GM12878 (cell line): ENCODE measurements around the gene ETFBKMT. TPM values are rescaled to one million over a fixed set of nuclear protein-coding genes. Genes with fewer than 3 reads are reported as not detected.

ENCODE experiments used
- ASH2L ChIP-seq: fragments of 300-600, 200-600 bp; sonication (generic); IDR thresholded peaks from 2 replicates; pipeline ENCODE4 v1.6.1; 2017; ENCODE audit warnings: low read depth, mild to moderate bottlenecking, borderline replicate concordance
- ATF2 ChIP-seq: IDR thresholded peaks from 2 replicates; pipeline ENCODE4 v1.6.1; 2012; ENCODE audit warnings: low read length, inconsistent platforms
- BHLHE40 ChIP-seq, 2 experiments: fragments of 450-650 bp in 1 of 2; IDR thresholded peaks; 2 replicates each; pipeline ENCODE4 v1.6.1; 2011 to 2017; ENCODE audit warnings: low read depth in 2 of 2, borderline replicate concordance in 1 of 2, improper control_type of control experiment in 1 of 2, low read length in 1 of 2, mild to moderate bottlenecking in 1 of 2
- BMI1 ChIP-seq: fragments of 450-650 bp; IDR thresholded peaks from 2 replicates; pipeline ENCODE4 v1.6.1; 2016; ENCODE audit warnings: mild to moderate bottlenecking, moderate library complexity, borderline replicate concordance
- CBX3 ChIP-seq: fragments of 200-600 bp; sonication (generic); IDR thresholded peaks from 2 replicates; pipeline ENCODE4 v1.6.1; 2016; ENCODE audit warnings: low read depth, borderline replicate concordance
- CHD1 ChIP-seq: IDR thresholded peaks from 2 replicates; pipeline ENCODE4 v1.6.1; 2012; ENCODE audit warnings: low read depth, low read length, improper control_type of control experiment
- EP300 ChIP-seq, 2 experiments: fragments of 150-350 bp in 1 of 2; IDR thresholded peaks; 2 replicates each; pipeline ENCODE4 v1.6.1; 2011 to 2012; ENCODE audit warnings: low read depth in 2 of 2, low read length in 2 of 2, borderline replicate concordance in 1 of 2, improper control_type of control experiment in 1 of 2, inconsistent platforms in 1 of 2; ENCODE audit not compliant: control insufficient read depth in 1 of 2
- FOXK2 ChIP-seq: fragments of 450-650 bp; IDR thresholded peaks from 2 replicates; pipeline ENCODE4 v1.6.1; 2017; ENCODE audit warnings: mild to moderate bottlenecking, moderate library complexity
- GATAD2B ChIP-seq: fragments of 450-650 bp; conservative IDR thresholded peaks from 2 replicates; pipeline ENCODE4 v1.6.1; 2017; ENCODE audit warnings: low read depth, mild to moderate bottlenecking, moderate library complexity
- JUNB ChIP-seq: IDR thresholded peaks from 2 replicates; pipeline ENCODE4 v1.6.1; 2016; ENCODE audit warnings: antibody characterized with exemption, mild to moderate bottlenecking
- MAX ChIP-seq: IDR thresholded peaks from 2 replicates; pipeline ENCODE4 v1.6.1; 2012; ENCODE audit warnings: low read depth, low read length, improper control_type of control experiment
- NR2C1 ChIP-seq: fragments of 450-650 bp; IDR thresholded peaks from 2 replicates; pipeline ENCODE4 v1.6.1; 2017; ENCODE audit warnings: antibody characterized with exemption, mild to moderate bottlenecking, moderate library complexity
- PML ChIP-seq: IDR thresholded peaks from 2 replicates; pipeline ENCODE4 v1.6.1; 2012; ENCODE audit warnings: low read length, inconsistent platforms
- POLR2AphosphoS5 ChIP-seq: IDR thresholded peaks from 2 replicates; pipeline ENCODE4 v1.6.1; 2011; ENCODE audit warnings: mild to moderate bottlenecking, low read length, inconsistent platforms
- RB1 ChIP-seq: fragments of 450-650 bp; formaldehyde crosslinking; IDR thresholded peaks from 2 replicates; pipeline ENCODE4 v1.6.1; 2017; ENCODE audit warnings: mild to moderate bottlenecking, borderline replicate concordance
- SKIL ChIP-seq: fragments of 450-650 bp; IDR thresholded peaks from 2 replicates; pipeline ENCODE4 v1.6.1; 2017; ENCODE audit warnings: mild to moderate bottlenecking, low read depth, inconsistent platforms; ENCODE audit not compliant: poor library complexity, severe bottlenecking
- SMAD1 ChIP-seq: fragments of 450-650 bp; IDR thresholded peaks from 2 replicates; pipeline ENCODE4 v1.6.1; 2018; ENCODE audit warnings: mild to moderate bottlenecking, low read depth; ENCODE audit not compliant: partially characterized antibody
- SUPT20H ChIP-seq: IDR thresholded peaks from 2 replicates; pipeline ENCODE4 v1.6.1; 2011; ENCODE audit warnings: low read depth, mild to moderate bottlenecking, low read length, moderate library complexity, borderline replicate concordance; ENCODE audit not compliant: control insufficient read depth
- TBL1XR1 ChIP-seq: IDR thresholded peaks from 2 replicates; pipeline ENCODE4 v1.6.1; 2012; ENCODE audit warnings: low read depth, low read length, improper control_type of control experiment
- WRNIP1 ChIP-seq: IDR thresholded peaks from 2 replicates; pipeline ENCODE4 v1.6.1; 2011; ENCODE audit warnings: low read depth, low read length, improper control_type of control experiment, borderline replicate concordance
- ZNF384 ChIP-seq: IDR thresholded peaks from 2 replicates; pipeline ENCODE4 v1.6.1; 2012; ENCODE audit warnings: low read depth, mild to moderate bottlenecking, low read length, improper control_type of control experiment, borderline replicate concordance
- ZNF592 ChIP-seq: fragments of 450-650 bp; IDR thresholded peaks from 2 replicates; pipeline ENCODE4 v1.6.1; 2017; ENCODE audit warnings: mild to moderate bottlenecking, moderate library complexity
- polyA plus RNA-seq, 11 experiments: library from polyadenylated mRNA; depleted of rRNA in 4 of 11; unstranded in 6 of 11; stranded (reverse) in 5 of 11; fragments of >200 nt; fragmentation: Nextera tagmentation in 4 of 11; fragmentation: Illumina TruSeq in 1 of 11; extraction: Ambion mirVana in 4 of 11; extraction: Trizol in 1 of 11; gene quantifications; 1 replicate in 1 of 11; 2 replicates in 10 of 11; pipeline versions ENCODE4 v1.2.1 to v1.2.3, GENCODE V29; 2011 to 2016; ENCODE audit warnings: inconsistent platforms in 2 of 11, missing spikeins in 2 of 11, low read depth in 1 of 11
- total RNA-seq, 4 experiments: library from RNA; depleted of rRNA in 3 of 4; stranded (reverse); fragments of >200 nt in 3 of 4; fragmentation: Illumina TruSeq in 1 of 4; extraction: Trizol in 1 of 4; gene quantifications; 2 replicates each; pipeline versions ENCODE4 v1.2.1 to v1.2.3, GENCODE V29; 2013 to 2021

The ETFBKMT gene
- total and polyA plus RNA-seq, 10 of the 15 experiments (the other 5 are each of a cell fraction or from before 2014, with no cell fraction given): 0.25 to 1.1 (median 0.65) TPM

- TF ChIP-seq NR2C1 (no peak), POLR2AphosphoS5 (no peak), ATF2 (no peak), ZNF592 (0 out of 2 replicates have a peak, but pooled peaks have one; percentile 56), EP300 (IDR thresholded peaks at IDR 0.05; ENCODE audit: borderline replicate concordance in 1 of 2, control insufficient read depth in 1 of 2, low read depth in 2 of 2, low read length in 2 of 2) (no peak), WRNIP1 (no peak), FOXK2 (no peak), TBL1XR1 (peak; percentile 22; the same call in 1 of the 2 replicates), CBX3 (no peak), RB1 (no peak), BHLHE40 (IDR thresholded peaks at IDR 0.05; ENCODE audit: borderline replicate concordance in 1 of 2, low read depth in 2 of 2, low read length in 1 of 2) (peak; percentile 20 to 25; a peak in 1 of 4 replicates), SUPT20H (no peak), SKIL (no peak), MAX (no peak), CHD1 (no peak), SMAD1 (no peak), JUNB (no peak), GATAD2B (no peak), ZNF384 (no peak), BMI1 (no peak), PML (no peak), ASH2L (no peak)
These were observed 22.9 kb downstream of the ETFBKMT start (continued) for GRCh38 chr12:31682136-31682962.
